Dermis blood vessel endothelial cell (primary cell): ENCODE data around the gene PRM3. TPM values are rescaled to one million over a fixed set of nuclear protein-coding genes. Genes with fewer than 3 reads are reported as not detected.

Source experiments
- DNase-seq: peaks from one replicate; pipeline ENCODE4 v3.0.0; 2010
- total RNA-seq: library from RNA; depleted of rRNA; stranded (reverse); fragments of >200 nt; gene quantifications from 2 replicates; pipeline ENCODE4 v1.2.3, GENCODE V29; 2014

PRM3 gene
- total RNA-seq, 1 donor from 2014 or later: not detected

DNA sequence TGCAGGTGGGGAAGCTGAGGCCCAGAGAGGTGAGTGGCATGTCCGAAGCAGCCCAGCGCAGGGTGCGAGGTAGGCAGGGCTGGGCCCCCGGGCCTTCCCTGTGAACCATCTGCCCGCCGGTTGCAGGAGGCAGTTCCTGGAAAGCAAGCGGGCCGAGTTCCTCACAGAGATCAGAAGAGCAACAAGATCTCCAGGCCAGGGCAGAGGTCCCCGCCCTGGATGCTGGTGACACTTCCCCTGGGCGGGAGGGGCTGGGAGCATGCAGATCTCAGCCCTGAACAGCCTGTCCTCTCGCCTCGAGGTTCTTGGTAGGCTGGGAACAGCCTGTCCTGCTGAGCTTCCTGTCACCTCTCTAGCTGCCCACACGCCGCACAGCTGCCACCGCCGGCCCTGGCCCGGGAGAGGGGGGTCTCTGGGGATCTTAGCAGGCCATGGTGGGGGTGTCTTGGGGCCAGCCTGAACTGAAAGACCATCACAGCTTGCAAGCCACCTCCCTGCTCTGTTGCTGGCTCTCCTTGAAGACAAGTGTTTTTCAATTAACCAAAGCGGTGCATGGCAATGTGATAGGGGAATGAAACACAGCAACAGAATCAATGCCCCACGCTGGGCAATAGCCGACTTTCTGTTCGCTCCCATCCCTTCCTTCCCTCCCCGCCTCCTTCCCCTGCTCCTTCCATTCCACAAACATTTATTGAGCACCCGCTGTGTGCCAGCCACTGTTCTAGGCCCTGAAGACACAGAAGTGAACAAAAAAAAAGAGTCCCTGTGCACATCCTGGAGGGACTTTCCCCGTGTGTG is 49.1 kb downstream of the PRM3 start:
- no peak for DNase-seq

Other genes starting within 250 kb of the PRM3 start
- 0.23 and 0.68 TPM in 2 replicates for gene SOCS1, start 17.4 kb downstream of the PRM3 start, total RNA-seq
- gene TNP2, start 4.3 kb downstream of the PRM3 start, total RNA-seq: not detected in 2 replicates
- gene PRM2, start 2.9 kb upstream of the PRM3 start, total RNA-seq: not detected in 2 replicates
- gene PRM1, start 7.7 kb upstream of the PRM3 start, total RNA-seq: not detected in 2 replicates
- gene RMI2, start 71.8 kb upstream of the PRM3 start, total RNA-seq: 5.1 and 8.1 TPM in 2 replicates